GM19467 (cell line): ENCODE data around the gene UBXN7.
"Not testable (repeated sequence)": the region's sequence is repeated elsewhere in the genome, so short reads cannot be mapped to it uniquely, and the experiment has no call there.

Source experiments
- ATAC-seq: cut with Tn5 transposase; IDR thresholded peaks from one replicate; pipeline ENCODE4 v1.9.1; 2021; ENCODE audit warnings: mild to moderate bottlenecking, moderate library complexity; ENCODE audit not compliant: unreplicated experiment

UBXN7 gene

GRCh38 chr3:196357905-196358304 lies 74.3 kb downstream of the UBXN7 start:
- no peak for ATAC-seq

GRCh38 chr3:196356556-196356955 lies 75.7 kb downstream of the UBXN7 start:
- ATAC-seq: no peak

DNA sequence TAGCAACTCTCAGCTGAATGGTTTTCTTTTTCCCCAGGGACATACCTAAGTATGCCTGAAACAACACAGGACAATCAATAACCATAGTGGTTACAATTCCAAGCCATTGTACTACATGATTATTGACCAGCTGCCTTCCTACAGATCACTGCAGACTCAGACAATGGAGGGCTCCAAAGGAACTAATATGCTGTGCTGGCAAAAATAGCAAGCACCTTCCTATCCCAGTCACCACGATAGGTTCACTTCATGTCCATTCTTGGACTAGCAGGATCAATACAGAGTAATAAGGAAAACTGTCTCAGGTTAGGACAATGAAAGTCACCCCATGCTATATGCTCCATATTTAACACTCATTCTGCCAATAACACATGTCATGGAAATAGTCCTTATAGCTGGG lies 76.6 kb downstream of the UBXN7 start:
- no peak for ATAC-seq

DNA sequence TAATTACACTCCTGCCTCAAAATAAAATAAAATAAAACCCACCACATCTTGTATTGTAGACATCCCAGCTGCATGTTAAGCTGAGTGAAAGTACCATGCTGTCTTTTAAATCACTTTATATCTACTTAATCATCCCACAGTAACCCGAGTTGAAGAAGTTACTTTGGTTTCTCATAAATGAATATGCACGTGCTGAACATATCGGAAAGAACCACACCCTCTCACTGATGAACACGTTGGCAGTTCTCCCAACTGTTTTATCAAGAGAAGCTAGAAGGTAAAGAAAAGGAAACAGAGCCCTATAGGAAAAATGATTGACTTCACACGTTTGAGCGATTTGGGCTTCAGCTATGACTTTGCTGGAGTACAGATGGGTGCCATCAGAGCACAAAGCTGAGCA lies 78.1 kb downstream of the UBXN7 start:
- no peak for ATAC-seq

- no peak for ATAC-seq
Observed at GRCh38 chr3:196351541-196351940, 80.7 kb downstream of the UBXN7 start.

- ATAC-seq: no peak
Observed at GRCh38 chr3:196350067-196350466, 82.2 kb downstream of the UBXN7 start.

DNA sequence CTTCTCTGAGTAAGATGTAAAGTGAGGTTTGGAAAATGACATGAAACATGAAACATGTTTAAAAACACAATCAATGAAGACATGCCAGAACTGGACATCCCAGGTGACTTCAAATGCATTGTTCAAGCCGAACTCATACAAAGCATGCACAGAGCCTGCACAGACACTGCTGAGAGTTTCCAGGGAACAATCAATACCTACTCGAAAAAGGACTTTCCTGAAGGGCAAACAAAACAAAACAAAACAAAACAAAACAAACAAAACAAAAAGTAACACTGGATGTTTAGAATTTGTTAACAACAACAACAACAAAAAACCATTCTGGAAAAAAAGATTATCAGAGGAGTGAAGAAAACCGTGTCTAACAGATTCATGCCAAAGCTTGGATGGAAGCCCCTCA lies 83.5 kb downstream of the UBXN7 start:
- ATAC-seq: no peak

DNA sequence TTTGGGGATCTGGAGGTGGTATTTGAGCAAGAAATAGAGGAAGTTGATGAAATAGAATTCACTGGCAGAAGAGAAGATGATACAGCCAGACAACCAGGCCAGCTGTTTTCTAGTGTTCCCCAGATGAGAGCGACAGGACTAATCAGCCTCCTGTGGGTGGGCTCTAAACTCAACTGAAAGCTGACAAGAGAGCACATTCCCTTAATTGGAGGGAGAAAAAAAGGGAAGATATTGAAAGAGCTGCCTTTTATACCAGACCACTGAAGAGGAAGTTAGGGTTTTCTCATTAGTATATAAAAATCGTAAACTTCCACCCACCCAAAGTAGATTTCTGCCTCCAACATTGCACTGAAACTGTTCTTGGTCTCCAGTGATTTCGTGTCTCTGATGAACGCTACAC lies 87.6 kb downstream of the UBXN7 start:
- no peak for ATAC-seq

- ATAC-seq: not testable (repeated sequence)
Observed at GRCh38 chr3:196343917-196344316, 88.3 kb downstream of the UBXN7 start.

DNA sequence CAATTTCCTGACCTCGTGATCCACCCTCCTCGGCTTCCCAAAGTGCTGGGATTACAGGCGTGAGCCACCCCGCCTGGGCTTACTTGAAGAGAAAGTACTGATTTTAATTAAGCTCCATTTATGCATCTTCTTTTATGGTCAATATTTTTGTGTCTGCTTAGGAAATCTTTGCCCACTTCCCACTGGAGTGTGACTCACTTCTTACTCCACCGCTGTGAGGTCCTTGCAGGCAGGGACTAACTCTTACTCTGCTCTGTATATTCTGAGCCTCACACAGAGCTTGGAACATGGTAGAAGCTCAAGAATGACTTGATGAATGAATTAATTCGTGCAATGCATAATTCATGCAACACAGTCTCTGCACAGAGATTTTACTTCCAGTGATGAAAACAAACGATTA lies 91.1 kb downstream of the UBXN7 start:
- ATAC-seq: no peak

GRCh38 chr3:196340466-196340865 lies 91.8 kb downstream of the UBXN7 start:
- ATAC-seq: no peak

DNA sequence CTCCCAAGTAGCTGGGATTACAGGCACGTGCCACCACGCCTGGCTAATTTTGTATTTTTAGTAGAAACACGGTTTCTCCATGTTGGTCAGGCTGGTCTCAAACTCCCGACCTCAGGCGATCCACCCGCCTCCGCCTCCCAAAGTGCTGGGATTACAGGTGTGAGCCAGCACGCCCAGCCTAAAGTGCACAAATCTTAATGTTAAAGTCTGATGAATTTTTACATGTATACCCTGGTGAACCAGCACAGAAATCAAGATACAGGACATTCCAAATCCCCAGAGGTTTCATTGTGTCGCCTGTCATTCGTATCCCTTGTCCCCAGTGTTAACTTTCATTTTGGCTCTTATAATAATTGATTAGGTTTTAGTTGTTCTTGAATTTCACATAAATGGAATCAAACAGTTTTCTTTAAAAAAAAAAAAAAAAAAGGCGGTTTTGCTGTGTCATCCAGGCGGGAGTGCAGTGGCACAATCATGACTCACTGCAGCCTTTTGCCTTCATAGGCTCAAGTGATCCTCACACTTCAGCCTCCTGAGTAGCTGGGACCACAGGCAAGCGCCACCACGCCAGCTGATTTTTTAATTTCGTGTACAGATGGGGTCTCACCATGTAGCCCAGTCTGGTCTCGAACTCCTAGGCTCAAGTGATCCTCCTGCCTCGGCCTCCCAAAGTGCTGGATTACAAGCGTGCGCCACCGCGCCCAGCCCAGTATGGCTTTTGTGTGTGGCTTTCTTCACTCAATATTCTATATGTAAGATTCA lies 92.6 kb downstream of the UBXN7 start:
- no peak for ATAC-seq

DNA sequence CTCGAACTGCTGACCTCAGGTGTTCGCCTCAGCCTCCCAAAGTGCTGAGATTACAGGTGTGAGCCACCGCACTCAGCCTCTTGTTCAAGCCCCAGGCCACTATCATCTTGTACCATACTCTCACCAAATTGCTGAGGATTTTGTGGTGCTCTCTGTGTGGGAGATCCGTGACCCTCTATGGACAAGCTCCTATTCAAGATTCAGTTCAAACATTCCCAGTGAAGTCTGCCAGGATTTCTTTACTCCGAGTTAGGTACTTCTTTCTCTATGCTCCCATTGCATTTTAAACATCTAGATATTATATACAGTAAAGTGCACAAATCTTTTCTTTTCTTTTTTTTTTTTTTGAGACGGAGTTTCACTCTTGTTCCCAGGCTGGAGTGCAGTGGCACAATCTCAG lies 93.2 kb downstream of the UBXN7 start:
- ATAC-seq: no peak

DNA sequence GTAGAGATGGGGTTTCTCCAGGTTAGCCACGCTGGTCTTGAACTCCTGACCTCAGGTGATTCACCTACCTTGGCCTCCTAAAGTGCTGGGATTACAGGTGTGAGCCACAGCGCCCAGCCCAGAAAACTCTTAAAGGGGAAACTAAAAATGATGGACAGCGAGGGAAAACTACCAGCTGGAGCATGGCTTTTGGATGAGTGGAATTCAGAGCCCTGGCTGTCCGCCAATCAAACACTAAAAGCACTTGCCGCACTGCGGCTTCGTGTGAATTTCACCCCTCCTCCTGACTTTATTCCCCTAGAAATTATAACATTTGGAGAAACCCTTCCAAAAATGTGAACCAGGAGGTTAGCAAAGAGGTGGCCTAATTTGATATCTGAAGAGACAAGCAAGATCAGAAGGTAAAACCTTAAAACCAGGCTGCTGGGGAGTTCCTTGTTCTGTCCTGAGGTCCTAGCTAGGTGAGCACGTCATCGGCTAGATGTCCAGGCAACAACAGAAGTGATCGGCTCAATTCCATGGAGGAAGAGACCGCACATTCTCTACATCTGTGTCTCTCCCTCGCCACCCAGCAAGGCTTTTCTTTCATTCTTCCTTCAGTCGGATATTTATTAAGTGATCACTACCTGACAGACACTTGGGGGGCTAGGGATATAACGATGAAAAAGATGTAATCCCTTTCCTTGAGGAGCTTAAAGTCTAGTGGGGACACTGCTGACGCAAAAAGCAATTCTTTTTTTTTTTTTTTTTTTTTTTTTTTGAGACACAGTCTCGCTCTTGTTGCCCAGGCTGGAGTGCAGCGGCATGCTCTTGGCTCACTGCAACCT lies 95.7 kb downstream of the UBXN7 start:
- ATAC-seq: no peak

DNA sequence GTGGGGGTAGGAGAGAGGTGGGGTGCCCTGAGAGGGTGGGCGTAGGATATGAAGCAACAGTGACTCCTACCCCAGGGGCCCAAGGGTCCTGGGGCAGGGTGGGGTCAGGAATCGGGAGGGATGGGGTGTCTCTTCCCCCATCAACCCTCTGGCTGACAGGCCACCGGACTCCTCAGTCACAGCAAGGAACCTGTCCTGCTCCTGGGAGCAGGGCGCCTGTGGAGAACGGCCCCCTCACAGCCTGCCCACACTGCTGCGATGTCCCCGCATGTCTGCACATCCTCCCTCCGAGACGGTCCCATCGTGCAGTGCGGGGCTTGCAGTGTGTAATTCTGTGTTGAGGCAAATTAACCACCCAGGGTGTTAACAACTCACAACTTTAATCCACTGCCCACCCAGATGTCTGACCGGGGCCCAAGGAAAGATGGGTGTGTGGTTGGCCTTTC lies 96.7 kb downstream of the UBXN7 start:
- ATAC-seq: no peak

DNA sequence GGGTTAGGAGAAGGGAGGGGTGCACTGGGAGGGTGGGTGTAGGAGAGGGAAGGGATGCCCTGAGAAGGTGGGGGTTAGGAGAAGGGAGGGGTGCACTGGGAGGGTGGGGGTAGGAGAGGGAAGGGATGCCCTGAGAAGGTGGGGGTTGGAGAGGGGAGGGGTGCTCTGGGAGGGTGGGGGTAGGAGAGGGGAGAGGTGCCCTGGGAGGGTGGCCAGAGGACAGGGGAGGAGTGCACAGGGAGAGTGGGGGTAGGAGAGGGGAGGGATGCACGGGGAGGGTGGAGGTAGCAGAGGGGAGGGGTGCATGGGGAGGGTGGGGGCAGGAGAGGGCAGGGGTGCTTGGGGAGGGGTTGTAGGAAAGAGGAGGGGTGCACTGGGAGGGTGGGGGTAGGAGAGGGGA lies 97.2 kb downstream of the UBXN7 start:
- no peak for ATAC-seq

- ATAC-seq: no peak
Observed at GRCh38 chr3:196332168-196332567, 100.1 kb downstream of the UBXN7 start.

GRCh38 chr3:196327405-196327804 lies 104.8 kb downstream of the UBXN7 start:
- ATAC-seq: no peak

DNA sequence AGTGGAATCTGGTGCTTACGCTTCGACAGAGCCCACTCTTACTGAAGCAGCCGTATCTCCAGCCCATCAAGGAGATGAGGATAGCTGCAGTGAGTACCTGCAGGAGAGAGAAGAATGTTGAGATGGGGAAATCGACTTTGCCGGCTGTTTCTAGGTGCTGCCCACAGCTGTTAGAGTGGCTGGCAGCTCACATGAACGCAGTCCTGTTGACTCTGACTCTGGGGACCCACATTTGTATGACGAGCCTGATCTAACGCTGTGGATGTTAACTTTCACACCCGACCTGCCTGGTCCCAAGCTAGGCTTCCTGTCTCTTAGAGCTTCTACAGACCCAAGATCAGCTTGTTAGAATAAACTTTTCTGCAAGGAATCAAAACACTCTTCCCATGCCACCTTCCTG lies 105.3 kb downstream of the UBXN7 start:
- no peak for ATAC-seq

- ATAC-seq: no peak
Observed at GRCh38 chr3:196323691-196324090, 108.5 kb downstream of the UBXN7 start.

DNA sequence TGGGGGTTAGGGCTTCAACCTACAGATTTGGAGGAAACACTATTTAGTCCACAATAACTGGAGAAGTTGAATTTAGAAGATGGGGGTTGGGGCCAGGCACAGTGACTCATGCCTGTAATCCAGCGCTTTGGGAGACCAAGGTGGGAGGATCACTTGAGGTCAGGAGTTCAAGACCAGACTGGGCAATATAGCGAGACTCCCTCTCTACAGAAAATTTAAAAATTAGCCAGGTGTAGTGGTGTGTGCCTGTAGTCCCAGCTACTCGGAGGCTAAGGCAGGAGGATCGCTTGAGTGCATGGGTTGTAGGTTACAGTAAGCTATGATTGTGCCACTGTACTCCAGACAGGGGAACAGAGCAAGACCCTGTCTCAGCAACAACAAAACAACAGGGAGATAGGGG lies 109.2 kb downstream of the UBXN7 start:
- no peak for ATAC-seq

- ATAC-seq: no peak
Observed at GRCh38 chr3:196321162-196321561, 111.1 kb downstream of the UBXN7 start.
